ENCODE measurements around the gene SAMD14.

DNA sequence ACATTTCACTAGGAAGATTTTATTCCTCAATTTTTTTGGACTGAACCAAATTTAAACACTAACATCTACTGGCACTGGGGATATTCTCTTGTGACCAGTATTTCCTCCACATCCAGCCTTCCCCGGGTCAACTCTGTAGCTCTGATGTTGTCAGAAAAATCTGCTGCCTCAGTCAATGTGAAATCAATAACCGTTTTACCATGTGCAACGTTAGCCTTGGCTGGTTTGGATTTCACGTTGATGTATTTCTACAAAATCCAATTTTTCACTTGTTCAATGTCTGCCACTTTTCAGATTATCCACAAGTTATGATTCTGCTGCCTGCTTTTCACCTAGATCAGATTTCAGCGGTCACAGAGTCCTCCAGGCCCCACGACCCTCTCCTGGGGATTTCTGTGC is 43.0 kb upstream of the SAMD14 start:
- TF ChIP-seq, protein P1, sequence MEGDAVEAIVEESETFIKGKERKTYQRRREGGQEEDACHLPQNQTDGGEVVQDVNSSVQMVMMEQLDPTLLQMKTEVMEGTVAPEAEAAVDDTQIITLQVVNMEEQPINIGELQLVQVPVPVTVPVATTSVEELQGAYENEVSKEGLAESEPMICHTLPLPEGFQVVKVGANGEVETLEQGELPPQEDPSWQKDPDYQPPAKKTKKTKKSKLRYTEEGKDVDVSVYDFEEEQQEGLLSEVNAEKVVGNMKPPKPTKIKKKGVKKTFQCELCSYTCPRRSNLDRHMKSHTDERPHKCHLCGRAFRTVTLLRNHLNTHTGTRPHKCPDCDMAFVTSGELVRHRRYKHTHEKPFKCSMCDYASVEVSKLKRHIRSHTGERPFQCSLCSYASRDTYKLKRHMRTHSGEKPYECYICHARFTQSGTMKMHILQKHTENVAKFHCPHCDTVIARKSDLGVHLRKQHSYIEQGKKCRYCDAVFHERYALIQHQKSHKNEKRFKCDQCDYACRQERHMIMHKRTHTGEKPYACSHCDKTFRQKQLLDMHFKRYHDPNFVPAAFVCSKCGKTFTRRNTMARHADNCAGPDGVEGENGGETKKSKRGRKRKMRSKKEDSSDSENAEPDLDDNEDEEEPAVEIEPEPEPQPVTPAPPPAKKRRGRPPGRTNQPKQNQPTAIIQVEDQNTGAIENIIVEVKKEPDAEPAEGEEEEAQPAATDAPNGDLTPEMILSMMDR (conservative IDR thresholded peaks at IDR 0.05; ENCODE audit: low read length): no peak
- TF ChIP-seq EZH2phosphoT487 (IDR thresholded peaks at IDR 0.05; ENCODE audit: borderline replicate concordance, low read depth, low read length): no peak

All from OCI-LY7 (cell line).